Esophagus muscularis mucosa (tissue), 4 donors: ENCODE results near the gene PDRG1. TPM values are rescaled to one million over a fixed set of nuclear protein-coding genes. Genes with fewer than 3 reads are reported as not detected.

Experiments used
- DNase-seq: peaks from one replicate; pipeline ENCODE4 v3.0.0-alpha.2; 2017; ENCODE audit errors: extremely low spot score
- H3K27ac ChIP-seq, 4 donors: fragments of 200-600 bp; sonication (generic); replicated peaks in 1 of 4; 1 replicate in 3 of 4; 2 replicates in 1 of 4; pipeline ENCODE4 v1.5.1; 2016 to 2019; ENCODE audit warnings: mild to moderate bottlenecking in 1 of 4
- H3K27me3 ChIP-seq, 4 donors: fragments of 200-600 bp; sonication (generic); one replicate each; pipeline versions ENCODE4 v1.5.1 to v1.6.0; 2016 to 2019
- H3K36me3 ChIP-seq, 4 donors: fragments of 200-600 bp; sonication (generic); one replicate each; pipeline ENCODE4 v1.5.1; 2016 to 2019
- H3K4me1 ChIP-seq, 4 donors: fragments of 200-600 bp; sonication (generic); one replicate each; pipeline ENCODE4 v1.5.1; 2016 to 2019
- H3K4me3 ChIP-seq, 4 donors: fragments of 200-600 bp; sonication (generic); 1 replicate in 2 of 4; 2 replicates in 2 of 4; pipeline ENCODE4 v1.5.1; 2016 to 2019; ENCODE audit warnings: mild to moderate bottlenecking in 4 of 4, moderate library complexity in 1 of 4
- H3K9me3 ChIP-seq, 4 donors: fragments of 200-600 bp; sonication (generic); 1 replicate in 3 of 4; 2 replicates in 1 of 4; pipeline ENCODE4 v1.5.1; 2016 to 2019
- CTCF ChIP-seq, 3 experiments: fragments of 200-600 bp in 2 of 3; fragments of 450-650 bp in 1 of 3; sonication (generic) in 2 of 3; IDR thresholded peaks; one replicate each; pipeline ENCODE4 v1.5.1; 2017 to 2019; ENCODE audit warnings: antibody characterized with exemption in 3 of 3, mild to moderate bottlenecking in 2 of 3, moderate library complexity in 1 of 3
- EP300 ChIP-seq: sonication (generic); formaldehyde crosslinking; IDR thresholded peaks from one replicate; pipeline ENCODE4 v1.6.1; 2017; ENCODE audit warnings: antibody characterized with exemption
- POLR2A ChIP-seq: fragments of 450-650 bp; IDR thresholded peaks from one replicate; pipeline ENCODE4 v1.6.1; 2017; ENCODE audit warnings: antibody characterized with exemption, moderate library complexity, mild to moderate bottlenecking, low read depth
- POLR2AphosphoS5 ChIP-seq, 2 donors: sonication (generic); formaldehyde crosslinking; IDR thresholded peaks; one replicate each; pipeline ENCODE4 v1.6.1; 2017; ENCODE audit warnings: antibody characterized with exemption in 2 of 2
- WGBS: methylation state at CpG from one replicate; pipeline ENCODE4 v1.1.5; 2018; 5-methylcytosine and 5-hydroxymethylcytosine counted together
- intact Hi-C: fragments of 100-400 bp; cut with DNase I; formaldehyde crosslinking; loops from one replicate; pipeline ENCODE4 v1.15.1; 2023
- total RNA-seq, 4 donors: library from RNA; depleted of rRNA; stranded (reverse); fragments of >200 nt; gene quantifications; one replicate each; pipeline versions ENCODE4 v1.1.0 to v1.2.1, GENCODE V29; 2016

The PDRG1 gene
- total RNA-seq, 4 donors from 2014 or later, result 7.9 to 15.9 (median 10.8) TPM

GRCh38 chr20:31908016-31908415 lies 43.8 kb downstream of the PDRG1 start:
- intact Hi-C loops, result no loop called here
- WGBS, result 75% methylated on average over 5 of the region's 5 CpGs
- DNase-seq, result no peak

GRCh38 chr20:31907046-31907445 lies 44.8 kb downstream of the PDRG1 start:
- intact Hi-C loops, result no loop called here
- WGBS, result 93% methylated on average over 5 of the region's 5 CpGs
- Histone ChIP-seq H3K4me3 (no peak overlapping the region), H3K4me1 (no peaks in the 10 kb centered on the region), H3K36me3 (no peaks in the 10 kb centered on the region), H3K27ac (no peak overlapping the region), H3K9me3 (no peaks in the 10 kb centered on the region), H3K27me3 (no peaks in the 10 kb centered on the region)
- TF ChIP-seq POLR2AphosphoS5 (IDR thresholded peaks at IDR 0.05), result no peak
- no peak for TF ChIP-seq POLR2A
- no peak for TF ChIP-seq CTCF (IDR thresholded peaks at IDR 0.05)
- TF ChIP-seq EP300, result no peak
- no peak for DNase-seq

More at GRCh38 chr20:31908016-31908415, 43.8 kb downstream of the PDRG1 start:
- Histone ChIP-seq H3K27ac (no peak overlapping the region), H3K36me3 (no peaks in the 10 kb centered on the region), H3K9me3 (no peaks in the 10 kb centered on the region), H3K4me1 (no peaks in the 10 kb centered on the region), H3K27me3 (no peaks in the 10 kb centered on the region), H3K4me3 (no peak overlapping the region)
- TF ChIP-seq EP300 (no peak), CTCF (IDR thresholded peaks at IDR 0.05) (no peak), POLR2AphosphoS5 (IDR thresholded peaks at IDR 0.05) (no peak), POLR2A (no peak)

DNA sequence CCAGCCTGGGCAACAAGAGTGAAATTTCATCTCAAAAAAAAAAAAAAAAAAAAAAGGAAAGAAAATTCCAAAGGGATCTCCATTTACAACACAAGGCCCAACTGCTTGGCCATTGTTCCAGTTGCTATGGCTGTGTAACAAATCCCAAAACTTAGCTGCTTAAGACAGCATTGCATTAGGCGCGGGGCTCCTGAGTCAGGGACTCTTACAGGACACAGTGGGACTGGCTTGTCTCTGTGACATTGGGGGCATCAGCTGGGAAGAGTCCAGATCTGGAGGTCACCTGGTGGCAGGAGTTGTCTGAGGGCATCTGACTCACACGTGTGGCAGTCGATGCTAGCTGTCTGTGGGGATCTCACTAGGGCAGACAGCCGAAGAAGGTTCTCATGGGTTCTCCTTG lies 45.8 kb downstream of the PDRG1 start:
- no peak overlapping the region for H3K27ac ChIP-seq
- no peak for DNase-seq
- no peaks in the 10 kb centered on the region for H3K36me3 ChIP-seq
- H3K27me3 ChIP-seq, result no peaks in the 10 kb centered on the region
- H3K4me3 ChIP-seq, result no peak overlapping the region
- no peaks in the 10 kb centered on the region for H3K4me1 ChIP-seq
- WGBS, result 77% methylated on average over 5 of the region's 5 CpGs
- H3K9me3 ChIP-seq, result no peaks in the 10 kb centered on the region
- intact Hi-C loops, result no loop called here
- no peak for TF ChIP-seq EP300
- no peak for TF ChIP-seq CTCF (IDR thresholded peaks at IDR 0.05)
- no peak for TF ChIP-seq POLR2AphosphoS5 (IDR thresholded peaks at IDR 0.05)
- no peak for TF ChIP-seq POLR2A

- Histone ChIP-seq H3K9me3 (no peaks in the 10 kb centered on the region), H3K4me1 (no peaks in the 10 kb centered on the region), H3K36me3 (no peaks in the 10 kb centered on the region), H3K27ac (no peak overlapping the region), H3K4me3 (no peak overlapping the region), H3K27me3 (no peaks in the 10 kb centered on the region)
- intact Hi-C loops, result no loop called here
- 65% methylated on average over 1 of the region's 1 CpG for WGBS
- no peak for DNase-seq
- TF ChIP-seq POLR2AphosphoS5 (IDR thresholded peaks at IDR 0.05), result no peak
Measured at GRCh38 chr20:31903627-31904386, 48.0 kb downstream of the PDRG1 start.

DNA sequence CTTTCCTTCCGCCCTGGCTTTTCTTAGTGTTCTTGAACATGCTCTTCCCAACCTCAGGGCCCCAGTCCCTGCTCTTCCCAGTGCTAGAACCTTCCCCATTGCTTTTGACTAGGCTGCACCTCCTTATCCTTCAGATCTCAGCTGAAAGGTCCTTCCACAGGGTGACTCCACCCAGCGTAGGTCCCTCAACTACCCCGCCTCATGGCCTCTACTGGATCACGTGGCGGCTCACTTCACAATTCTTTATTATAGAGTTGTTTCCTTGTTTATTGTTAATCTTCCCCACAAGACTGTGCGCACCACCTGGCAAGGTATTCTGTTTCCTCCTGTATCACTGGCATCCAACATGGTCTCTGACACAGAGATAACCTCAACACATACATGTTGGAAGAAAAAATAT lies 50.2 kb downstream of the PDRG1 start:
- H3K27ac ChIP-seq, result no peak overlapping the region
- 95% methylated on average over 6 of the region's 6 CpGs for WGBS
- no peak for DNase-seq
- no peaks in the 10 kb centered on the region for H3K4me1 ChIP-seq
- no peak for TF ChIP-seq POLR2A
- TF ChIP-seq POLR2AphosphoS5 (IDR thresholded peaks at IDR 0.05), result no peak
- TF ChIP-seq CTCF (IDR thresholded peaks at IDR 0.05), result no peak
- TF ChIP-seq EP300, result no peak
- intact Hi-C loops, result no loop called here
- H3K9me3 ChIP-seq, result no peaks in the 10 kb centered on the region
- no peaks in the 10 kb centered on the region for H3K36me3 ChIP-seq
- no peaks in the 10 kb centered on the region for H3K27me3 ChIP-seq
- H3K4me3 ChIP-seq, result no peak overlapping the region
